Calu3 (cell line): ENCODE measurements around the gene RAB23. TPM values are rescaled to one million over a fixed set of nuclear protein-coding genes. Genes with fewer than 3 reads are reported as not detected.

Experiments
- BruUV-seq: library from RNA; stranded (reverse); fragments of 400-500 nt; replicated peaks from 2 replicates; lab custom pipeline; 2021; lab: Mats Ljungman, UMichigan
- CTCF ChIA-PET: fragments of 300-600 bp; sonication (Branson Sonifier 250); formaldehyde crosslinking; loops from one replicate; lab custom pipeline; 2022; ENCODE audit warnings: antibody characterized with exemption; lab: Charles Lee
- DNase-seq: peaks from one replicate; pipeline ENCODE4 v3.0.0; 2022
- H3K27ac Mint-ChIP-seq: one replicate; pipeline ENCODE4 v1.8.0; 2022; ENCODE audit warnings: mixed read lengths; ENCODE audit not compliant: unreplicated experiment
- H3K27me3 Mint-ChIP-seq: one replicate; pipeline ENCODE4 v1.8.0; 2022; ENCODE audit warnings: mixed read lengths; ENCODE audit not compliant: unreplicated experiment
- H3K36me3 Mint-ChIP-seq: one replicate; pipeline ENCODE4 v1.8.0; 2022; ENCODE audit warnings: mild to moderate bottlenecking, moderate library complexity, mixed read lengths; ENCODE audit not compliant: insufficient read depth, unreplicated experiment
- H3K4me1 Mint-ChIP-seq: one replicate; pipeline ENCODE4 v1.8.0; 2022; ENCODE audit warnings: mild to moderate bottlenecking, low read depth, mixed read lengths; ENCODE audit not compliant: unreplicated experiment
- H3K4me3 Mint-ChIP-seq: one replicate; pipeline ENCODE4 v1.8.0; 2022; ENCODE audit warnings: mild to moderate bottlenecking, low read depth, moderate library complexity, mixed read lengths; ENCODE audit not compliant: unreplicated experiment
- H3K9me3 Mint-ChIP-seq: one replicate; pipeline ENCODE4 v1.8.0; 2022; ENCODE audit warnings: low read depth, mixed read lengths; ENCODE audit not compliant: unreplicated experiment
- intact Hi-C: fragments of 100-400 bp; cut with micrococcal nuclease; formaldehyde crosslinking; loops from one replicate; pipeline ENCODE4 v1.10.0; 2022; ENCODE audit not compliant: unreplicated experiment
- total RNA-seq: library from RNA; stranded (reverse); gene quantifications from 2 replicates; pipeline ENCODE4 v1.2.3, GENCODE V29; 2022
- TF ChIP-seq, protein P1 (sequence below): fragments of 200-600 bp; IDR thresholded peaks from one replicate; pipeline ENCODE4 v1.8.0; 2022; ENCODE audit warnings: antibody characterized with exemption; ENCODE audit not compliant: unreplicated experiment

RAB23 gene
- total RNA-seq, 1 experiment from 2014 or later, result 10.9 TPM

- no peaks in the 10 kb centered on the region for H3K27me3 Mint-ChIP-seq
- TF ChIP-seq, protein P1, sequence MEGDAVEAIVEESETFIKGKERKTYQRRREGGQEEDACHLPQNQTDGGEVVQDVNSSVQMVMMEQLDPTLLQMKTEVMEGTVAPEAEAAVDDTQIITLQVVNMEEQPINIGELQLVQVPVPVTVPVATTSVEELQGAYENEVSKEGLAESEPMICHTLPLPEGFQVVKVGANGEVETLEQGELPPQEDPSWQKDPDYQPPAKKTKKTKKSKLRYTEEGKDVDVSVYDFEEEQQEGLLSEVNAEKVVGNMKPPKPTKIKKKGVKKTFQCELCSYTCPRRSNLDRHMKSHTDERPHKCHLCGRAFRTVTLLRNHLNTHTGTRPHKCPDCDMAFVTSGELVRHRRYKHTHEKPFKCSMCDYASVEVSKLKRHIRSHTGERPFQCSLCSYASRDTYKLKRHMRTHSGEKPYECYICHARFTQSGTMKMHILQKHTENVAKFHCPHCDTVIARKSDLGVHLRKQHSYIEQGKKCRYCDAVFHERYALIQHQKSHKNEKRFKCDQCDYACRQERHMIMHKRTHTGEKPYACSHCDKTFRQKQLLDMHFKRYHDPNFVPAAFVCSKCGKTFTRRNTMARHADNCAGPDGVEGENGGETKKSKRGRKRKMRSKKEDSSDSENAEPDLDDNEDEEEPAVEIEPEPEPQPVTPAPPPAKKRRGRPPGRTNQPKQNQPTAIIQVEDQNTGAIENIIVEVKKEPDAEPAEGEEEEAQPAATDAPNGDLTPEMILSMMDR, result no peak
- no peaks in the 10 kb centered on the region for H3K36me3 Mint-ChIP-seq
- no peak for DNase-seq
- H3K4me1 Mint-ChIP-seq, result no peaks in the 10 kb centered on the region
- H3K9me3 Mint-ChIP-seq, result peaks cover 6% of the 10 kb centered on the region
- no peak overlapping the region for H3K4me3 Mint-ChIP-seq
- H3K27ac Mint-ChIP-seq, result no peak overlapping the region
- CTCF ChIA-PET, result no interaction called here
- intact Hi-C loops, result no loop called here
- no TSS peak for BruUV-seq
Measured at GRCh38 chr6:57163956-57164355, 58.2 kb downstream of the RAB23 start.

DNA sequence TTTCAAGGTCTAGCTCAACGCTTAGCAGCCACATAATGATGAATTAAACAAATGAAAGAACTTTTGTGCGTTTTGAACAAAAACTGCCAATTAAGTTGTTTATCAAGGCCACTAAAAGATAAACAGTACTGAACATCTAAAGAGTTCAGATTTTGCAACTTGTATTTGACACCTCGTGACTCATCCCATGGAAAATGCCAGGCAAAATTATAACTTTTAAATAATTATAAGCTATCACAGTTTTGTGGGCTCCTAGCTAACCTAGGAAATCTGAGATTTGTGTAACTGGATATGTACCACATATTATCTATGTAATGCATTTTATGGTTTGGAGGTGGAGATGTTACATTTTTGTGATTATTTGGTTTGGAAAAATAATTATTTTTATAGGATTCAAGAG is 59.6 kb downstream of the RAB23 start:
- intact Hi-C loops, result no loop called here
- DNase-seq, result no peak
- CTCF ChIA-PET, result interaction anchor here (0.6 kb wide), 1 partner anchor 1003 kb away, joined by 4 read pairs; no protein-coding TSS in a partner anchor
- Mint-ChIP-seq H3K27me3 (no peaks in the 10 kb centered on the region), H3K4me3 (no peak overlapping the region), H3K27ac (no peak overlapping the region), H3K9me3 (peaks cover 6% of the 10 kb centered on the region), H3K36me3 (no peaks in the 10 kb centered on the region), H3K4me1 (no peaks in the 10 kb centered on the region)
- no TSS peak for BruUV-seq
- TF ChIP-seq, protein P1, result no peak

DNA sequence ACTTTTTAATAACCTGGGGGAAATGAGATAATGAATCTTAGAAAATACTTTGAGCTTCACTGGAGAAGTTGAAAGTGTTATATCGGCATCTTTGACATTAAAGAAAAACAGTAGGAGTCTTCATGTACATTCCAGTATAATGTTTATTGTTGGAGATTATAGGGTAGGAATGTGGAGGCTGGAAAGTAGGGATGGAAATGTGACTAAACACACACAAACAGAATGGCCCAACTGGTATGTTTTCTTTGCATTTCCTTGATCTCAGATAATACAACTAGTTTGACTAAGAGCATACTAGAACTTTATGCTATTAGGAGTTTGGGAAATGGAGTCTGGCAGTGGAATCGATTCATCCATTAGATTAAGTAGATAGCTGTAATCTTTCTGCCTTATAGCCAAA is 60.1 kb downstream of the RAB23 start:
- intact Hi-C loops, result no loop called here
- H3K4me1 Mint-ChIP-seq, result no peaks in the 10 kb centered on the region
- no peak overlapping the region for H3K4me3 Mint-ChIP-seq
- no peaks in the 10 kb centered on the region for H3K36me3 Mint-ChIP-seq
- H3K27me3 Mint-ChIP-seq, result no peaks in the 10 kb centered on the region
- peaks cover 6% of the 10 kb centered on the region for H3K9me3 Mint-ChIP-seq
- H3K27ac Mint-ChIP-seq, result no peak overlapping the region
- CTCF ChIA-PET, result no interaction called here
- no peak for DNase-seq
- BruUV-seq, result no TSS peak
- TF ChIP-seq, protein P1, result no peak

DNA sequence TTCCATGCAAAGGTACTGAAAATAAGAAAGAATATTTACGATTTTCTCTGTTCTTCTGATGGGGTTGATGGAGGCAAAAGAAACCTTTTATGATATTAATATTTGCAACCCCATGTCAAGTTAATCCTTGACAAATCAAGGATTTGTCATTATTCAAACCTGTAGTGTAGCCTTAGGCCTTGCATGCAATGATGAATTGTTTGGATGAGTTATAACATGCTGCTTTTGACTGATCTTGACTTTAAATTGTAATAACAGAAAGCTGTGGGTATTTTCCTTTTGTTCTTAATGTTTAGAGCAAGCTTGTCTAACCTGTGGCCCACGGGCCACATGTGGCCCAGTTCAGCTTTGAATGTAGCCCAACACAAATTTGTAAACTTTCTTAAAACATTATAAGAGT is 63.0 kb downstream of the RAB23 start:
- CTCF ChIA-PET, result no interaction called here
- peaks cover 2% of the 10 kb centered on the region for H3K9me3 Mint-ChIP-seq
- TF ChIP-seq, protein P1, result no peak
- no peak overlapping the region for H3K27ac Mint-ChIP-seq
- H3K4me1 Mint-ChIP-seq, result no peaks in the 10 kb centered on the region
- no peak for DNase-seq
- no peaks in the 10 kb centered on the region for H3K27me3 Mint-ChIP-seq
- H3K36me3 Mint-ChIP-seq, result peaks cover 4% of the 10 kb centered on the region
- no peak overlapping the region for H3K4me3 Mint-ChIP-seq
- BruUV-seq, result no TSS peak
- intact Hi-C loops, result no loop called here
